ENCODE measurements around the gene TRIM43.
"Not testable (repeated sequence)": the region's sequence is repeated elsewhere in the genome, so short reads cannot be mapped to it uniquely, and the experiment has no call there.

Gene TRIM43

DNA sequence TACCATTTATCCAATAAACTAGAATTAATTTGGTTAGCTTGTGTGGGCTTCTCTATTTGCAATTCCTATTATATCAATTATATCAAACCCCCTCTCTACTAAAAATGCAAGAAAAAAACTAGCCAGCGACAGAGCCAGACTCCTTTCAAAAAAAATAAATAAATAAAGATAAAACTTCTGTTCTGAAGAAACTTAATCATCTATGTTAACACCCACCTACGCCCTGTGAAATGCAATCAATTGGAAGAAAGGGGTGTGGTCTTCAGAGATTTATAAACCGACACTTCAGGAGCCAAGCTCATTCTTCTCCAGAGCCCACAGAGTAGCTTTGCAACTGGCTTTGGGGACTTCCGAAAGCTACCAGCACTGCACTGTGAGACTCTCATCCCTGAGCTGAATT, at the start of gene TRIM43:
TRIM43 (plus strand) TSS at position 301 of the 400 bp plus-strand sequence. CDS start 2,023 bp downstream, outside the sequence.
- not testable (repeated sequence) for DNase-seq

DNA sequence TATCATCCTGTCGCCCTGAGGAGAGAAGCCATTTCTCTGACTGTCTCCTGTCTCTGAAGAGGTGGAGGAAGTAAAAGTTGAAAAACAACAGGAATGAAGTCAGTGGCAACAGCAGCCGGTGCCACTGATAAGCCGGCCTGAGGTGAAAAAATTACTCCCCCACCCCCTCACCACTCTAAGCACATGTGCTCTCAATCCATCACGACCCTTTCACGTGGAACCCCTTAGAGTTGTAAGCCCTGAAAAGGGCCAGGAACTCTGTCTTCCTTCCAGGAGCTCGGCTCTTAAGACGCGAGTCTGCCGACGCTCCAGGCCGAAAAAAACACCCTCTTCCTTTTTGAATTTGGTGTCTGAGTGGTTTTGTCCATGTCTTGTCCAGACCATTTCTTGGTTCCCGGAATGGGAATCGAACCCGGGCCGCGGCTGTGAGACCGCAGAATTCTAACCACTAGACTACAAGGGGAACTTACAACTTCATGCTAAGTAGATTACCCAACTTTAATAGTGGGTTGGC, 40.7 kb upstream of the TRIM43 start:
- no peak for DNase-seq

GRCh38 chr2:95552911-95553310, 38.9 kb upstream of the TRIM43 start:
- DNase-seq: no peak

GRCh38 chr2:95569170-95569569, 22.6 kb upstream of the TRIM43 start:
- DNase-seq: no peak

GRCh38 chr2:95573866-95574265, 17.9 kb upstream of the TRIM43 start:
- no peak for DNase-seq

DNA sequence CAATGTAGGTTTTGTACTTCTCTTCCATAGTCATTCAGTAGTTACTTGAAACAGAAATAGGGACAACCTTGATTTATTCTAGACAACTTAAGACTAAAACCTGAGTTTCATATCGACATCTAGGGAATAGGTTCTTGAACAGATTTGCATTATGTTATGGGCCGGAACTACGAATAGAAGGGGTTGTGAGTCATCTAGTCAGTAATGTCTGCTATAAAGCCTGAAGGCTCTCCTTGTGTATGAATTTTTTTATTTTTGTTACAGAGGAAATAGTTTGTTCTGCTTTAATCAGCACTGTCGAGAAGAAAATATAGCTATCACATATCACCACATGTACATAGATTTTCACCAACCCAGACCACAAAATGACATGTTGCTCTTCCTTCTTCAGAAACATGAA, 17.3 kb upstream of the TRIM43 start:
- DNase-seq: no peak

DNA sequence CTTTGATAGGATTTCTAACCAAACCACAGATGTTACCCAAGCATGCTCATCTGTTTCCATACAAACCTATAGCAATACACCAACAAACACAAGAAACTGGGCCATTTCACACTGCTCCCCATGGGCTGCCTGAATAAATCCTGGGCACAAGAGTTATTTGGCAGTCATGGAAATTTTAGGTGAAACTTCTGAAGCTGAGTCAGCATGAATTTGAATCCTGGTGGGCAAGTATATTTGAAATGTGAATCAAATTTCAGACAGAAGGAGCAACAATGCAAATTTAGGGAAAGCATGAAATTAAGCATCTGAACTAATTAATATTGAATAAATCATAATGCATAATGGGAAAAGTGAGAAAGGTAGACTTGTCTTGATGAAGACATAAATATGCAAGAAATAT, 15.9 kb upstream of the TRIM43 start:
- DNase-seq: no peak

DNA sequence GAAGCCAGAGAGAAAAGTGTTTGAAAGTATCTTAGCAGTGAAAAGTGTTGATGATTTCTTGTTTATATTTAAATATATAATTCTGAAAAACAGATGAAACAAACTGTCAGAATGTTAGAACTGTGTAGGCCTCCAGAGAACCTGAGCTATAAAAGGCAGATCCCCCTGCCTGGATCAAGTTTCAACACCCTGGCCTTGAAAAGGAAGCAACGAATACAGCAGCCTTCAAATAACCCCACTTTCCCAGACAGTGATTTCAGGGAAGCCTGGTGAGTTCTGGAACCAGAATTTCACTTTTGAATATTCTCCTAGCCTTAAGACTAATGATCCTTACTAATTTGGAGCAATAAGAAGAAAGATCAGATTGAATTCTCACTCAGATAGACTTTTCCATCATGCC, 13.3 kb upstream of the TRIM43 start:
- no peak for DNase-seq

GRCh38 chr2:95583545-95583944, 8.3 kb upstream of the TRIM43 start:
- not testable (repeated sequence) for DNase-seq

- not testable (repeated sequence) for DNase-seq
Measured at GRCh38 chr2:95584321-95584720, 7.5 kb upstream of the TRIM43 start.

- not testable (repeated sequence) for DNase-seq
Measured at GRCh38 chr2:95589777-95590536, 1.8 kb upstream of the TRIM43 start.

- not testable (repeated sequence) for DNase-seq
Measured at GRCh38 chr2:95592973-95593372, 1.2 kb downstream of the TRIM43 start.

GRCh38 chr2:95595012-95595411, 3.2 kb downstream of the TRIM43 start:
- DNase-seq: not testable (repeated sequence)

- not testable (repeated sequence) for DNase-seq
Measured at GRCh38 chr2:95601301-95601700, 9.5 kb downstream of the TRIM43 start.

DNA sequence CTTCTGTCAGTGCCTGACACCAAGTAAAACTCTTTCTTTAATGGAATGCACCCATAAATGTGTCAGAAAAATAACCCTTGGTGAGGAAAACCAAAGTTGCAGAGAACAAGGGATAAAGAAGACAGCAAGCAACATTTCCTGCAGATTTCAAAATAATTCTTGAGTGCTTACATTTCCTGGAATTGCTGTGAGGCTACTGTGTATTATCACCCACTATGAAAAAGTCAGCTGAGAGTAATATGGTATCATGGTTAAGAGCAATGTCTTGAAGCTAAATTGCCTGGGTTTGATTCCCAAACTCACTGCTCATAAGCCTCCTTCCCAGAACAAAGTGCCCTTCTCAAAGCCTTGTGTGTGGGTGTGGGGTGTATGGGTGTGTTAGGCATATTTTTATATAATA, 10.3 kb downstream of the TRIM43 start:
- DNase-seq: not testable (repeated sequence)

DNA sequence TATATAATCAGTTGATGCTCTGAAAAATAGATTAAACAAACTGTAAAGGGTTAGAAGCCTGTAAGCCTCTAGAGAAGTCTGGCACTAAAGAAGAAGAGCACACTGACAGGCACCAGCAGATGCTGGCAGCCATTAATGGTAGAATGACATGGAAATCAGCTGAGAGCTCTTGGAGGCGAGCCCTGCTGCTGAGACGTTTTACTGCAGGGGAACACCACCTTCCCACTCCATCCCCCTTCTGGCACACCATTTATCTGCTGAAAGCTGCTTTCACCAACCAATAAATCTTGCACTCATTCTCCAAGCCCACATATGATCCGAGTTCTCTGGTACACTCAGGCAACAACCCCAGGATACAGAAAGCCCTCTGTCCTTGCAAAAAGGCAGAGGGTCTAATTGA, 16.6 kb downstream of the TRIM43 start:
- DNase-seq: not testable (repeated sequence)

DNA sequence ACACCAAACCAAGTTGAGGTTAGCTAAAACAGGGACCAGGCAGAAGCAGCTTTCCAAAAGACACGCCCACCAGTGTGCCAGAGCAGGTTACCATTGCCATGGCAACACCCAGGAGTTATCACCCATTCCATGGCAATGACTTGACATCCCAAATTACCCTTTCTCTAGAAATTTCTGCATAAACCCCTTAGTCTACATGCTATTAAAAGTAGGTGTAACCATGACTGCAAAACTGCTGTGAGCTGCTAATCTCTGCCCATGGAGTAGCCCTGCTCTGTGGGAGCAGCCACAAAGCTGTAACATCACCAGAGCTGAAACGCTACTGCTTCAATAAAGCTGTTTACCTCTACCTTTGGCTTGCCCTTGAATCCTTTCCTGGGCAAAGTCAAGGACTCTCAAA, 18.0 kb downstream of the TRIM43 start:
- not testable (repeated sequence) for DNase-seq

- not testable (repeated sequence) for DNase-seq
Measured at GRCh38 chr2:95613048-95613447, 21.2 kb downstream of the TRIM43 start.

DNA sequence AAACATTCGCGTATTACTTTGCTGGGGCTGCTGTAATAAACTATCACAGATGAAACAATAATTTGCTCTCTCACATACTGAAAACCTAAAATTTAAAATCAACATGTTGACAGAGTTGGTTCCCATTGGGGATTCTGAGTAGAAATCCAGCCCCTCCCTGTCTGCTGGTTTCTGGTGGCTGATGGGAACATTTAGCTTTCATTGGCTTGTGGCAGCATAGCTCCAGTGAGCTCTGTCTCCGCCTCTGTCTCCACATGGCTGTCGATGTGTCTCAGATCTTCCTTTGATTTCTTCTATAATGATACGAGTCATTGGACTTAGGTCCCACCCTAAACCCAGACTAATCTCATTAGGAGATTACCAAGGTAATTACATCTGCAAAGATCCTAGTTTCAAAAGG, 30.9 kb downstream of the TRIM43 start:
- DNase-seq: not testable (repeated sequence)

DNA sequence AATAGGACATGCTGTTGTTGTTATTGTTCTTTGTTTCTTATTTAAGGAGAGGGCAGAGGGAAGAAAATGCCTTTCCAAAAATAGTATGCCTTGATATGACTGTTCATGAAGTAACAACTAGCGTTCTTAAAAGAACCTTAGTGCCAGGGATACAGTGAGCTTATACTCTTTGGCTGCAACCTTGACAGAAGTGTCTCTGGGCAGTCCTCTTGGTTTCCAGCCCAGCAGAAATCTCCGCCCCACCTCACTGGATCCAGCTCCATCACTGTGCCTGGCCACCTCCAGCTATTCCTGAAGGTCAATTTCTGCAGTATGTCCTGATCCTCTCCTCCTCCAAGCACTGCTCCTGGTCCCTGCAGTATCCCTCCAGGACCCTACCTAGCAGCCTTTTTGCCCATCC, 39.2 kb downstream of the TRIM43 start:
- not testable (repeated sequence) for DNase-seq

GRCh38 chr2:95633626-95634259, 41.9 kb downstream of the TRIM43 start:
- not testable (repeated sequence) for DNase-seq

GRCh38 chr2:95640515-95641288, 48.9 kb downstream of the TRIM43 start:
- not testable (repeated sequence) for DNase-seq

- DNase-seq: not testable (repeated sequence)
Measured at GRCh38 chr2:95641289-95641575, 49.4 kb downstream of the TRIM43 start.

All from right forelimb (tissue), 1 donor.